ENCODE data around the gene SRBD1.

The SRBD1 gene

GRCh38 chr2:45611020-45611859 lies at the start of gene SRBD1:
SRBD1 (minus strand) TSS chr2:45611267; CDS start chr2:45605441, 5,826 bp downstream.
- DNase-seq (ENCODE audit: low read depth in 2 of 3, low spot score in 2 of 3) = peak; percentile 77 to 87 (median 86)

DNA sequence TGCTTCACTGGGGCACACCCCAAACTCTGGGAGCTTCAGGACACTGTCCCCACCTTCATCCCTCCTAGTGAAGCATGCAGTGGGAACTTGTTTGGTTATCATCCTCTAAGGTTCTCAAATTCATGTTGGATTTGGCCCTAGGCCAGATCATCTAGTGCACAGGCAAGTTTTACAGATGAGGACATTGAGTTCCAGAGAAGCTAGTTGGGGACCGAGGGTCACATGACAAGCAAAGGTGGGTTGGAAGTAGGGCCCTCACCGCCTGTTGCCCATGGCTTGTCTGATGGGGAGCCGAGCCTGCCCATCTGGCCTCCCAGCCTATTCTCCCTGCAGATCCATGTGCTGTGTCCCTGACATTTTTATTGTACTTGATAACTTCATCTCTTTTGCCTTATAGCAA lies 43.2 kb upstream of the SRBD1 start:
- no peak for DNase-seq (ENCODE audit: low read depth in 2 of 3, low spot score in 2 of 3)

GRCh38 chr2:45653122-45653913 lies 42.3 kb upstream of the SRBD1 start:
- no peak for DNase-seq (ENCODE audit: low read depth in 2 of 3, low spot score in 2 of 3)

- DNase-seq (ENCODE audit: low read depth in 2 of 3, low spot score in 2 of 3) = peak in 2 of 3 experiments; percentile 18 to 25
These were observed 41.3 kb upstream of the SRBD1 start for GRCh38 chr2:45652090-45653031.

GRCh38 chr2:45651415-45652089 lies 40.5 kb upstream of the SRBD1 start, which contains the start of gene PRKCE:
PRKCE (plus strand) TSS chr2:45651675.
- DNase-seq (ENCODE audit: low read depth in 2 of 3, low spot score in 2 of 3) = peak in 2 of 3 experiments; percentile 5 to 24

GRCh38 chr2:45650851-45651414 lies 39.9 kb upstream of the SRBD1 start:
- DNase-seq (ENCODE audit: low read depth in 2 of 3, low spot score in 2 of 3) = peak; percentile 65 to 80 (median 72)

GRCh38 chr2:45649858-45650811 lies 39.1 kb upstream of the SRBD1 start:
- DNase-seq (ENCODE audit: low read depth in 2 of 3, low spot score in 2 of 3) = peak; percentile 13 to 41 (median 33)

- no peak for DNase-seq (ENCODE audit: low read depth in 2 of 3, low spot score in 2 of 3)
These were observed 38.4 kb upstream of the SRBD1 start for GRCh38 chr2:45649462-45649857.

GRCh38 chr2:45648636-45649035 lies 37.6 kb upstream of the SRBD1 start:
- DNase-seq (ENCODE audit: low read depth in 2 of 3, low spot score in 2 of 3) = no peak

- no peak for DNase-seq (ENCODE audit: low read depth in 2 of 3, low spot score in 2 of 3)
These were observed 37.0 kb upstream of the SRBD1 start for GRCh38 chr2:45647986-45648520.

DNA sequence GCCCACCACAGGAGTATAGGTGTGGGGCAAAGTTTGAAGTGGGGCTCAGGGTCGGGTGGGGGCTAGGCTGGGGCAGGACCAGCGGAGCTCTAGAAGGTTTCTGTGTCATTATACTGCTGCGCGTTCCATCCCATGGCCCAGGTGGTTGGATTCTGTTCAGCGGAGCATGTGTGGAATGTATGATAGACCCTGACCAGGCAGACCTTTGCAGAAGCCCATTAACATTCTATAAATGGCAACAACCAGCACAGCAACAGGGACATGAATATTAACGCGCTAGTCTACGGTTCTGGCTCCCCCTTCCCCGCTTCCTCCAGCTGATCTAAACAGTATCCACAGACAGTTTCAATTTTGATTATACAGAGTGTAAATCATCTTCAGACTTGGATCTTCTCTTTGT lies 36.3 kb upstream of the SRBD1 start:
- no peak for DNase-seq (ENCODE audit: low read depth in 2 of 3, low spot score in 2 of 3)

DNA sequence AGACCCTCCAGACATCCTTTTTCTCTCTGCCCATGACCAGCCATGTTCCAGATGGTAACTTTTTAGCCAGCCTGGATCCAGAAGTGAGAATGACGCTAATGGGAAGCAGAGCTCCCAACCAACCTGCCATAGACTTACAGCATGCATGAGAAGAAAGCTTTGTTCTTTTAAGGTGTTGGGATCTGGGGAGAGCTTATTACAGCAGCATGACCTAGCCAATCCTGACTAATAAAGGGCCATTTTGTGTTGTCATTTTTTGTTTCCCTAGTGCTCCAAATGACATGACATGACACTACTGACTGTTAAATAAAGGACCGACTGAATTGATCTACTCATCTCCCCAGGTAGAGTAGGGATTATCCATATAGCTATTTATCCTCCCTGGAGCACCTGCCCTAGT lies 35.2 kb upstream of the SRBD1 start:
- DNase-seq (ENCODE audit: low read depth in 2 of 3, low spot score in 2 of 3) = no peak

GRCh38 chr2:45643543-45644542 lies 32.8 kb upstream of the SRBD1 start:
- DNase-seq (ENCODE audit: low read depth in 2 of 3, low spot score in 2 of 3) = peak; percentile 49 to 70 (median 67)

- DNase-seq (ENCODE audit: low read depth in 2 of 3, low spot score in 2 of 3) = no peak
These were observed 32.0 kb upstream of the SRBD1 start for GRCh38 chr2:45643095-45643494.

DNA sequence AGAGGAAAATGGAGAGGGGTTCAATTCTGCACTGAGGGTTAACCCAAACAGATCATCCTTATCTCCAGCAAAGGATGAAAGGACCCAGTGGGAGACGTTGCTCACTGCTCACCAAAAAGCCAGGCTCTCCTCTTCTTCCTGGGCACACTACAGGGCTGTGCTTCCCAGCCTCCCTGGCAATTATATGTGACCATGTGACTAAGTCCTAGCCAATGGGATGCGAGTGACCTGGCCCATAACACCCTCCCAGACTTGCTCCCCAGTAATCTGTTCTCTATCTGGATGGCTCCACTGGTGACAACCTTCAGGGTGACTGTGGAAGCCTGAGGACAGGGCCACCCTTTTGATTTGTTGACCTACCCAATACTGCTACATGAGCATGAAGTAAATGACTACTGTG lies 29.5 kb upstream of the SRBD1 start:
- DNase-seq (ENCODE audit: low read depth in 2 of 3, low spot score in 2 of 3) = no peak

GRCh38 chr2:45637440-45637839 lies 26.4 kb upstream of the SRBD1 start:
- no peak for DNase-seq (ENCODE audit: low read depth in 2 of 3, low spot score in 2 of 3)

DNA sequence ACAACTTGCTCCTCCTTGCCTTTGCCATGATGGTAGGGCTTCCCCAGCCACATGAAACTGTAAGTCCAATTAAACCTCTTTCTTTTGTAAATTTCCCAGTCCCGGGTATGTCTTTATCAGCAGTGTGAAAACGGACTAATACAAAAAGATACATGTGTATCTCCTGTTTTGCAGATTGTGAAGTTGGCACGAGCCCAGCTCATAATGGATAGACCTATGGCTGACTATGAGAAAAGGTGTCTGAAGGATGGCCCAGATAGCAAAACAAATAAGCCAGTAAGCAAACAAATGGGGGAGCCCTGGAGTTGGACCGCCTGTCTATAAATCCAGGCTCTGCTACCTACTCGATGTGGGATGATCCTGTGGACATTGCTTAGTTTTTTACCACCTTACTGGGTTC lies 24.9 kb upstream of the SRBD1 start:
- no peak for DNase-seq (ENCODE audit: low read depth in 2 of 3, low spot score in 2 of 3)

Measured in activated CD8-positive, alpha-beta memory T cell treated with anti-CD3 and anti-CD28 coated beads for 48 hours (primary cell).